GM19025 (cell line): ENCODE results near the gene ZFPM1.
"Not testable (repeated sequence)": the region's sequence is repeated elsewhere in the genome, so short reads cannot be mapped to it uniquely, and the experiment has no call there.

ENCODE experiments used
- ATAC-seq: cut with Tn5 transposase; IDR thresholded peaks from one replicate; pipeline ENCODE4 v1.9.1; 2021; ENCODE audit warnings: mild to moderate bottlenecking, low read depth, moderate library complexity; ENCODE audit not compliant: unreplicated experiment

Gene ZFPM1

DNA sequence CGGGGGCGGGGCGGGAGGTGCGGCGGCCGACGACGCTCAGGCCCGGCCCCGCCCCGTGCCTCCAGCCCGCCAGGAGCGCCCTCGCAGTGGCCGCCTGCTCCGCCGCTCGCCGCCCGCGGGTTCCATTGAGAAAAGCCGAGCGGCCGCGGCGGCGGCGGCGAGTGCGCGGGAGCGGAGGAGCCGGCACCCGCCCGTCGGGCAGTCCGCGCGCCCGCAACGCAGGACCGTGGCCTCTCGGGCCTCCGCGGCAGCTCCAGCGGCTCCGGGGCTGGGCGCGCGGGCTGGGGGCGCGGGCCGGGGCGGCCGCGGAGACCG is at the start of gene ZFPM1:
ZFPM1 (plus strand) TSS at position 64 of the 315 bp plus-strand sequence. CDS start 359 bp downstream, outside the sequence.
- ATAC-seq = no peak

GRCh38 chr16:88403794-88404581 is 49.1 kb upstream of the ZFPM1 start:
- no peak for ATAC-seq

DNA sequence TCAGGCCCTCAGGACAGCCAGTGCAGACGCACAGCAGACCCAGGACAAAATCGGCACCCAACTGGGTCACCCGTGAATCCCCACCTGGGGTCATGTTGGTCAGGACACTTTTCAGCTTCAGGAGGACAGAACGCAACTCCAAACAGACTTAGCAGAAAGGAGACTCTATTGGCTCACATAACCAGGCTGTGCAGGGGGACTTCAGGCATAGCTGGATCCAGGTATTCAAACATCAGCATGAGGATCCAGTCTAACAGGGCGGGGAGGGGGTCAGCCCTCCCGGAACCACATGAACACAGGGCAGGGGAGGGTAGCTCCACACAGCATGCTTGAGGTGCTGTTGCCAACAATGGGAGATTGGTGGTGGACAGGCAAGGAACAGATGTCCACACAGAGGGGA is 48.3 kb upstream of the ZFPM1 start:
- ATAC-seq = no peak

DNA sequence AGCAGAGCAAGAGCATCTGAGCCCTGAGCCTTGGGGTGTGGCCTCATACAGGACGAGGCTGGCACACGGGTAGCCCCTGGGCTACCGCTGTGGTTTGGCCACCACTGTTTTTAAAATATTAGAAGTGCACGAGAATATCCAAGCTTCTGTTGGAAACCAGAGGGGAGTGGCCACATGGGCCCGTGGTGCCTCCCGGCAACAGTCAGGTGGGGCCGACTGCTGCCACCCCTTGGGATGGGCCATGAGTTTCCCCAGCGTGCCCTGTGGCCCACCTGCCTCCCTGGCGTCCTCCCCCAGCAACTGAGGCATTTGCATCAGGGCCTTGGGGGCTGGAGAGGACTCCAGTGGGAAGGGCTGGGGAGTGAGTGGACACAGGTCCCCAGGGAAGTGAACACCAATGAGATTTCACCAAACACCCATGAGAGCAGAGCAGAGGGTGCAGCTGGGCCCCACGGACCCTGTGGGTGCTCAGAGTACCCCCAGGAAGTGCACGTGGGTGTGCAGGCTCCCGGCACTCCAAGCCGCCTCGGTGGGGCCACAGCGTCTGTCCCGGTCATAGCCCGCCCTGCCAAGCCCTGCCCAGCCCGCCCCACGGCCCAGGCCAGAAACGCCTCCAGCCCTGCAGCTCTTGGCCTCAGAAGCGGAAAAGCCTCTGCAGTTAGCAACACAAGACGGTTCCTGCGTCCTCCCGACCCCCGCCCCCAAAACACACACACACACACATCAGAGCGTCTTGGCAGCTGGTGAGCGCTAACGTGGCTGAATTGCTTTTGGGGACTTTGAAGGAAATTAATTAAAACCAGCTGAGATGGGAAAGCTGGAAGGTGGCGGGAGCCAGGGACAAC is 47.6 kb upstream of the ZFPM1 start:
- ATAC-seq = no peak

GRCh38 chr16:88406096-88407041 is 46.7 kb upstream of the ZFPM1 start:
- no peak for ATAC-seq

DNA sequence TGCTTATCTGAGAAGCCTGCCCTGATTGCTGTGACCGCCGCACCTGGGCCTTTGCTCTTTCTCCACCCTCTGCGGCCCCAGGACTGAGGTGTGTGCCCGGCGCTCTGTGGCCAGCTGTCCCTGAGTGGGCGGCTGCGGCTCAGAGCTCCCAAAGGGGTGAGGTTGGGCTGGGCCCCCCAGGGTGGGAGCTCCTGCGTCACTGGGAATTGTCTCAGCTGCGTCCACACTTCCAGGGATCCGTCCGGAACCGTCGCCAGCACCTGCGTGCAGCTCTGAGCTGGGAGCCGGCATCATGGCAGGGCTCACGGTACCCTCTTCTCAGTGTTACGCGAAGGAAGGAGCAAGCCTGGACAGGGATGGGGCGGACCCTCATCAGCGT is 46.0 kb upstream of the ZFPM1 start:
- no peak for ATAC-seq

DNA sequence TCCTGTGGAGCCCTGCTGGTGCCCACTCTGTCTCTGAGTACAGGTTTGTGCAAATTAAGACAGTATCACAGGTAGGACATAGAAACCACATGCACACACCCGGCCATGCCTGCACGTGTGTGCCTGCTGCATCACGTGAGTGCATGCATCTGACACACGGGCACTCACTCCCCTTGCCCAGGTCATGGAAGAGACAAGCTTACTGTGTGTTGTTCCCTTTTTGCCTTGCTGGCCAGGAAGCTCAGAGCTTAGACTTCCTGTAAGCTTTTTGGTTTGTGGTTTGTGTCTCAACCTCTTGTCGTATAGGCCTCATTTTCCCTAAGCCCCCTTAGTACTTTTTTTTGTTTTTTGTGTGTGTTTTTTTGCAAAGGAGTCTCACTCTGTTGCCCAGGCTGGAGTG is 45.3 kb upstream of the ZFPM1 start:
- no peak for ATAC-seq

DNA sequence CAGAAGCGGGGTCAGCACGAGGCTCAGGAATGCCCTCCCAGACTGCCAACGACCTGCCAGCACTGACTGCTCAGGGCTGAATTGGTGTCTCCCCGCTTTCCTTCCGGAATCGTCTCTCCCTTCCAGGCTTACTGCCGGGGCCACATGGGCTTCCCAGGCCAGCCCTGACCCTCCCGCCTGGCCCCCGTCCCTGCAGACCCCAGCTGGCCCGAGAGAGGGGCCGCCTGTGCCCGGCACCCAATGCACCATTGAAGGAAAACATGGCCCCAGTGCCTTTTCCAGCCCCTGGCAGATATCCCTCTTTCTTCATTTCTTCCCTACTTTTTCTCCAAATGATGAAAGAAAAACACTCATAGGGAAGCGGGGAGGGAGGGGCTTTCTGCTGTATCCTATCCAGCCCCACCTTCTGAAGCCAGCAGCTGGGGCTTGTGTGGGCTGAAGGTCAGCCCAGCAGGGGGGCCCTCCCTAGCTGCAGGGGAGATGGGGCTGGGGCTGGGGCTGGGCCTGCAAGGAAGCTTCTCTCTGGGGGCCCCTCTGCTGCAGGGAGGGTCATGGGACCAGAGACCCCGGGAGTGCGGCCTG is 44.4 kb upstream of the ZFPM1 start:
- no peak for ATAC-seq

DNA sequence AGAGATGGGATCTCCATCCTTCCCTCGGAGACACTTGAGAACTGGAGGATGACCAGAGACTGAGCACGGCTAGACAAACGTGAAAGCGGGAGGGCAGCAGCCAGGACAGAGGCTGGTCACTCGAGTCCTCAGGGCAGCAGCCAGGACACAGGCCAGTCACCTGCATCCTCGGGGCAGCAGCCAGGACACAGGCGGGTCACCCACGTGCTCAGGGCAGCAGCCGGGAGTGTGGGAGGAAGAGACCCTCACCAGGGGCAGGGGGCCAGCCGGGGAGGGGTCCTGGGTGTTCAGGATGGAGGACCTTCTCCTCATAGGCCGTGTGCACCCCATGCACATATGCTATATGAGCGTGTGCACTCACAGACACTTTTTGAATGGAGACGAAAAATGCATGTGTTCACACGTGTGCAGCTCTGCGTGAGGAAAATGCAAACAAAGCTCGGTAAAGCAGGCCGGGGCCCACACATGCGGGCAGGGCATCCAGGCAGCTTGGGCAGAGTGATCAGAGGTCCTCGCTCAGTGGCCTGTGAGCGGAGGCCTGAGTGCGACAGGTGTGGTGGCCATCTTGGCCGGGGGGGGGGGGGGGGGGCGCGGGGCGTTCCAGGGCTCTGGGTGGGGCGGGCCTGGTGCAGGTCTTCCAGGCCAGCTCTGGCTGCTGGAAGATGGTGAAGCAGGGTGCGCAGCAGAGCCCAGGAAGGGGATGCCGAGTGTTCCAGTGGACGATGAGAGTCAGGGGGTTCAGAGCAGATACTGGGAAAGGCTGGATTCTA is 43.6 kb upstream of the ZFPM1 start:
- no peak for ATAC-seq

GRCh38 chr16:88410297-88410968 is 42.6 kb upstream of the ZFPM1 start:
- not testable (repeated sequence) for ATAC-seq

GRCh38 chr16:88411951-88412576 is 41.0 kb upstream of the ZFPM1 start:
- no peak for ATAC-seq

- ATAC-seq = no peak
Measured at GRCh38 chr16:88412766-88413165, 40.3 kb upstream of the ZFPM1 start.

GRCh38 chr16:88413231-88413630 is 39.8 kb upstream of the ZFPM1 start:
- ATAC-seq = no peak

DNA sequence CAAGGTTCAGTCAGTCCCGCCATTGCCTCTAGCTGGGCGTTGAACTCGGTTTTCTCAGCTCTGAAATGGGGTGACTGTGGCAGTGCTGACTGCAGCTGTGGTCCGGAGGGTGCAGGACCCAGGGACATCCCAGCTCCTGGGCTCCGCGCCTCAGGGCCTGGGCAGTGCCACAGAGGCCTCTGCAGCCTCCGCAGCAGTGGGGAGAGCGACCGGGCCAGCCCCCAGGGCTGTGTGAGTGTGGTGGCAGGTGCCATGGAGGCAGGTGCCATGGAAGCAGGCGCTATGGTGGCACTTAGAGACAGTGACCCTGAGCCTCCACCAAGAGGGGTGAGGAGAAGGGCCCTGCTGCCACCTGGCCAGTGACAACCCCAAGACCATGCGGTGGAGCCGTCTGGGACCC is 39.4 kb upstream of the ZFPM1 start:
- ATAC-seq = no peak

DNA sequence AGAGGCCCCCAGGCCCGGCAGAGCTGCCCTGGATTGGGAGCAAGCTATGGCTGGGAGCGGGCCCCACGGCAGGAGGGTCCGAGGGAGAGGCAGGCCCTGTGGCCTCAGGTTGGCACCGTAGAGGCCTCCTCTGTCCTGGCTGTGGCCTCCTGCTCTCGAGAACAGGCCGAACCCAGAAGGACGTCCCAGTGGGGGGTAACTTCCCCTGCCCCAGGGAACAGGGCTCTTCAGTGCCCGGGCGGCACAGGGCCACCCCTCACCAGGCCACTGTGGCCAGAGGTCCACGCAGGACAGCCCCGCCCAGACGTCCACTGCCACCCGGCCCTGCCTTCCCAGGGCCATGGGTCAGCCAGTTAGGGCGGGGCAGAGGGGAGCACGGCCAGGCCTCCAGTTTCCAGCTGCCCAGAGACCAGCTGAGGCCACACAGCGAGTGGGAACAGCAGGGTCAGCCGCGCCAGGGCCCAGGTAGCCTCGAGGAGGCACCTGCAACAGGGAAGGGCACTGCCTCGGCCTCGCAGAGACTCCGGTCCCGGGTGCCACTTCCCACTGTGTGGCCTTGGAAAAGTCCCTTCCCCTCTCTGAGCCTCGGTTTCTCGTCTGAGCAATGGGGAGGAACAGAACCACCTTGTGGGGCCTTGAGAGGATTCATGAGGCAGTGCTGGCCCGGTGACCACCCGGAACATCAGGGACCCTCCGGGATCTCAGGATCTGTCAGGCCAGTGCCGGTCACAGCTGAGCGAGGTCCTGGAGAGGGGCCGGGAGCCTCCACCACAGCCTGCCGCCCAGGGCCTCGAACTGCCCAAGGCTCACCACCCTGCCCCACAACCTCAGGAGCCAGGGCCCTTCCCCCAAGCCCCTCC is 38.3 kb upstream of the ZFPM1 start:
- ATAC-seq = no peak

DNA sequence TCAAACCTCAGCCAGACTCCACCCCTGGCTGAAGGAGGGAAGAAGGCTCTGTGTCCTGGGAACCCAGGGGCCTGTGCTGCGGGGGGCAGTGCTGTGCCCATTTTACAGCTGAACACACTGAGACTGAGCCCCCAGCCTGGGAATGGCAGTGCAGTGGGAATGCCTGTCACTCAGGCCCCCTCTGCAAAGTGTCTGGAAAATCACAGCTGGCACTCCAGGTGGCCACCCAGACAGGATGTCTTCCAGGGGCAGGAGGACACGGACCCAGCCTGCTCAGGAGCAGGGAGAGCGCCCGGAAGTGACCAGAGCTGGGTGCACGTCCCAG is 37.7 kb upstream of the ZFPM1 start:
- ATAC-seq = no peak

GRCh38 chr16:88415713-88416323 is 37.3 kb upstream of the ZFPM1 start:
- no peak for ATAC-seq

- ATAC-seq = no peak
Measured at GRCh38 chr16:88416686-88417085, 36.4 kb upstream of the ZFPM1 start.
